ENCODE results near the gene SLC30A3. TPM values are rescaled to one million over a fixed set of nuclear protein-coding genes. Genes with fewer than 3 reads are reported as not detected.
A peak's percentile ranks its signal among the peaks of the same experiment; 100 is the strongest.

SLC30A3 gene
- total and polyA plus RNA-seq, 2 of the 4 experiments (the other 2 are of a cell fraction), result 0.15 TPM; not detected in 1

DNA sequence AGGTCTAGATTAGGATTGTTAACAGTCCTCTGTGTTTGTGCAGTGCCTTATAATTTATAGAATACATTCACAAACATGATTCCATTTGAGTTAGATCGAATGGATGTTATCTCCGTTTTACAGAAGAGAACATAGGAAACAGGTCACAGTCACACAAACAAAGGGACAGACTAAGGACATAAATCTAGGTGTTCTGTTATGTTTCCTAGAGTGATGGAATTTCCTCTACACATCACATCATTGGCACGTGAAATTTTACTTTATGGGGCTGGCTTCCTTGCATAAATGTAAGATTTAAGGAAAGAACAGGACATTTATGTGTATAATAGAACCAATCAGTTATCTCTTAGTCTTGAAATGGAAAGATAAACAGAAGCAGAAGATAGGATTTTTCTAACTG, 25.8 kb upstream of the SLC30A3 start:
- H3K9ac ChIP-seq (ENCODE audit: low read depth, low read length), result no peak overlapping the region
- H2AK5ac ChIP-seq (ENCODE audit: low read depth, low read length), result no peak overlapping the region
- H3K9me3 ChIP-seq (ENCODE audit: control insufficient read depth, insufficient read depth, low read length), result no peaks in the 10 kb centered on the region
- H2AFZ ChIP-seq (replicated peaks; ENCODE audit: low read length, poor library complexity), result no peak overlapping the region
- TF ChIP-seq MXI1 (IDR thresholded peaks at IDR 0.05; ENCODE audit: borderline replicate concordance, low read depth, low read length) (no peak), FOS (IDR thresholded peaks at IDR 0.05; ENCODE audit: low read depth, low read length) (no peak), RFX5 (IDR thresholded peaks at IDR 0.05; ENCODE audit: low read depth, low read length) (no peak), MAZ (IDR thresholded peaks at IDR 0.05; ENCODE audit: borderline replicate concordance, low read depth, low read length) (no peak), USF2 (IDR thresholded peaks at IDR 0.05; ENCODE audit: low read depth, low read length) (no peak), SMC3 (IDR thresholded peaks at IDR 0.05; ENCODE audit: low read depth, low read length) (no peak), POLR2A (IDR thresholded peaks at IDR 0.05; ENCODE audit: low read depth, low read length) (no peak)
- no peak overlapping the region for H2BK15ac ChIP-seq (ENCODE audit: low read depth, low read length)
- peaks cover 6% of the 10 kb centered on the region for H3K4me1 ChIP-seq (ENCODE audit: control insufficient read depth, insufficient read depth, low read length)
- no peaks in the 10 kb centered on the region for H3K79me1 ChIP-seq (ENCODE audit: low read depth in 1 of 2, low read length in 2 of 2)
- ChIA-PET CTCF (interaction anchor here (1.0 to 1.7 kb wide), 2 partner anchors 9 to 14 kb away, joined by 3 to 4 read pairs; no protein-coding TSS in a partner anchor), POLR2A (ENCODE audit: unreplicated experiment) (no interaction called here)
- H3K18ac ChIP-seq (ENCODE audit: low read depth, low read length), result no peak overlapping the region
- H3K56ac ChIP-seq (ENCODE audit: extremely low read depth, insufficient read depth, low read length), result no peak overlapping the region
- no peaks in the 10 kb centered on the region for H3K36me3 ChIP-seq (ENCODE audit: control insufficient read depth, insufficient read depth, low read length)
- H2BK20ac ChIP-seq (ENCODE audit: low read depth, low read length), result no peak overlapping the region
- H4K5ac ChIP-seq (ENCODE audit: low read depth, low read length), result no peak overlapping the region
- H4K20me1 ChIP-seq (ENCODE audit: insufficient read depth, low read length), result no peaks in the 10 kb centered on the region; the same call in 1 of the 2 replicates
- DNase-seq (no peak), ATAC-seq (ENCODE audit: low read depth) (peak; percentile 40; the same call in 1 of the 2 replicates)
- peaks cover 10% of the 10 kb centered on the region for H3K27me3 ChIP-seq (ENCODE audit: control insufficient read depth, insufficient read depth, low read length)
- H3K4me2 ChIP-seq (ENCODE audit: low read depth, low read length), result no peak overlapping the region
- in situ Hi-C loops (cut with MboI; ENCODE audit: low sequenced_read_pairs) (no loop called here), dilution Hi-C loops (cut with HindIII; ENCODE audit: low sequenced_read_pairs, unreplicated experiment) (no loop called here), intact Hi-C loops (cut with micrococcal nuclease) (no loop called here)
- no peak overlapping the region for H2AK9ac ChIP-seq (replicated peaks; ENCODE audit: low read depth, low read length, poor library complexity)
- no CpG with 5 or more reads among the region's 3 CpGs for WGBS, 2 experiments (ENCODE audit: extremely low coverage in 2 of 2, insufficient read length in 1 of 2)
- no peak overlapping the region for H3K23ac ChIP-seq (ENCODE audit: low read depth, low read length)
- H4K91ac ChIP-seq (ENCODE audit: insufficient read depth, low read depth, low read length), result no peak overlapping the region
- no peak overlapping the region for H4K8ac ChIP-seq (ENCODE audit: low read depth in 2 of 2, low read length in 2 of 2)
- H3K14ac ChIP-seq (replicated peaks; ENCODE audit: low read depth, low read length), result no peak overlapping the region
- H3K9me1 ChIP-seq (ENCODE audit: insufficient read depth, low read length), result peaks cover 4% of the 10 kb centered on the region
- H3K27ac ChIP-seq (ENCODE audit: insufficient read depth, low read length), result no peak overlapping the region
- H2BK120ac ChIP-seq (ENCODE audit: low read depth, low read length), result no peak overlapping the region
- no TSS peak for BruUV-seq (replicated peaks)
- no peak overlapping the region for H3K4ac ChIP-seq (ENCODE audit: low read depth, low read length)
- H3K4me3 ChIP-seq (ENCODE audit: insufficient read depth, low read depth, low read length), result no peak overlapping the region
- no peak overlapping the region for H2BK5ac ChIP-seq (ENCODE audit: low read depth, low read length, poor library complexity, severe bottlenecking)

Data from IMR-90 (cell line).